GM12874 (cell line): ENCODE data around the gene GNAS-AS1.

ENCODE experiments used
- TF ChIP-seq, protein P1 (sequence below): IDR thresholded peaks from 2 replicates; pipeline ENCODE4 v1.5.1; 2011; ENCODE audit warnings: low read depth, mild to moderate bottlenecking, control low read depth, low read length, moderate library complexity; ENCODE audit not compliant: insufficient read depth

The GNAS-AS1 gene

DNA sequence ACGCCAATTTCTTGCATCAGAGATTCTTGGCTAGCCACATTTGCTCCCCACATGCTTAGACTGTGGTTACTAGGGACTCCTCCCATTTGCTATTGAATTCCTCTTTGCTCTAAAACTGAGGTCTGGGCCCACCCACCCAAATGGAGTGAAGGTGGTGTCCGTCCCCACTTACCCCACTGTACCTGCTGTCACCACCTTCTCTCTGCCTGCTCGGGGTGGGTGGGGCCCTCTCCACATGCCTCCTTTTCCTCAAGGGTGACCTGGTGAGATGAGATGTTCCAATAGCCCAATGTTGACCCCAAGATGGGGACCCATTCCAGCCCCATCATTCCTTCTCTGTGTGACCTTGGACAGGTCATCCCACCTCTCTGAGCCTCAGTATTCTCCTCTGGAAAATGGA is 74.6 kb downstream of the GNAS-AS1 start:
- TF ChIP-seq, protein P1, sequence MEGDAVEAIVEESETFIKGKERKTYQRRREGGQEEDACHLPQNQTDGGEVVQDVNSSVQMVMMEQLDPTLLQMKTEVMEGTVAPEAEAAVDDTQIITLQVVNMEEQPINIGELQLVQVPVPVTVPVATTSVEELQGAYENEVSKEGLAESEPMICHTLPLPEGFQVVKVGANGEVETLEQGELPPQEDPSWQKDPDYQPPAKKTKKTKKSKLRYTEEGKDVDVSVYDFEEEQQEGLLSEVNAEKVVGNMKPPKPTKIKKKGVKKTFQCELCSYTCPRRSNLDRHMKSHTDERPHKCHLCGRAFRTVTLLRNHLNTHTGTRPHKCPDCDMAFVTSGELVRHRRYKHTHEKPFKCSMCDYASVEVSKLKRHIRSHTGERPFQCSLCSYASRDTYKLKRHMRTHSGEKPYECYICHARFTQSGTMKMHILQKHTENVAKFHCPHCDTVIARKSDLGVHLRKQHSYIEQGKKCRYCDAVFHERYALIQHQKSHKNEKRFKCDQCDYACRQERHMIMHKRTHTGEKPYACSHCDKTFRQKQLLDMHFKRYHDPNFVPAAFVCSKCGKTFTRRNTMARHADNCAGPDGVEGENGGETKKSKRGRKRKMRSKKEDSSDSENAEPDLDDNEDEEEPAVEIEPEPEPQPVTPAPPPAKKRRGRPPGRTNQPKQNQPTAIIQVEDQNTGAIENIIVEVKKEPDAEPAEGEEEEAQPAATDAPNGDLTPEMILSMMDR = no peak

DNA sequence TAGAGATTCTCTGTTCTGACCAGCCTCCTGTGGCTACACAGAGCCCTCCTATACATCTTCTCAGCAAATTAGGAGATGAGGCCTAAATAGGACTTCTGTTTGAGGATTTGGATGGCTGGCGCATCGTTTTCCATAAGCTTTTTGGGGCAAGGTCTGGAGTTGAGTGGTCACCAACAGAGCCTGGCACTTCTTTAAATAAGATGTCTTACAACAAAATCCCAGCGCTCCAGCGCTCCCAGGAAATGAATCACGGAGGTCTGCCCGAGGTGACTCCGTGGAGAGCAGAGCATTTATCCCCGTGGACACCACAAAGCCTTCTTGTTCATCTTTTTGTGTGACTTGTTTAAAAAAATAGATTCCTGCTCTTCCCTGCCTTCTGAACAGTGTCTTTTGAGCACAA is 75.3 kb downstream of the GNAS-AS1 start:
- TF ChIP-seq, protein P1 = no peak

DNA sequence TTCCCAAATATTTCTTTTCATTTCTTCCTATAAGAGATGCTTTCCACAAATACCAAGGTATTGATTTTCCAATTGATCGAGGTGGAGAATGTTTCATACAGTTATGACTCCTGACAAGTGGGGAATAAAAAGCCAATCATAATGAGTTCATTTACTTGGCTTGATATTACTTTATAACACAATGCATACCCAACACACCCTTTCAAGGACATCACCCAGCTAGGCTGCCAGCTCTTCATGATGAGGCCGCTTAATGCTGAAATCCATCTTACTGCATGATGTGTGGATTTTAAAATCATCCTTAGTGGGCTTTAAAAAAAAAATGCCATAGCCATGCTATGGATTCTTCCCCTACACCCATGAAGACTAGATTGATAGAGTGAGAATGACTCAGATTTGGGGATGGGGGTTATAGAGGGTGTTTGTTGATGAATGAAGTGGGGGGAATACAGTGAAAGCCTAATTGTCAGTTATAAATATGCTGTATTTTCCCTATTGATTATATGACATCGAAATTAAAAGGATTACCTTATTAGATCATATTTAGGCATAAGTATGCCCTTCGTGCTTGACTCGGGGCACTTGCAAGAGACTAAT is 75.9 kb downstream of the GNAS-AS1 start:
- TF ChIP-seq, protein P1 = no peak

DNA sequence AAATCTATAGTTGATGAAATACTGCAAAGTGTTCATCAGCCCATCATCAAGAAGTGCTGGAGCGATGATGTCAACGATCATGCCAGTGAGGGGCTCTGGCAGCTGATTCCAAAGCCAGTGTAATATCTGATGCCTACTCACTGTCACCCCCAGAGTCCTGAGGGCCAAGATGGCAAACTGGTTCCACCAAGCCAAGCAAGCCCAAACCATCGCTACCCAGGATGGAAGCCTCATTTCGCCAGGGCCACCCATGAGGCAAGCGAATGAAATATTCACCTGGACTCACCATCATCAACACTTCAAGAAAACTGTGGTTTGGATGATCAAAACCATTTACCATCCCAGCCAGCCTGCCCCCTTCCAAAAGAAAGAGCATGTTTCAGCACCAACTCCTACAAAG is 76.5 kb downstream of the GNAS-AS1 start:
- TF ChIP-seq, protein P1 = no peak

DNA sequence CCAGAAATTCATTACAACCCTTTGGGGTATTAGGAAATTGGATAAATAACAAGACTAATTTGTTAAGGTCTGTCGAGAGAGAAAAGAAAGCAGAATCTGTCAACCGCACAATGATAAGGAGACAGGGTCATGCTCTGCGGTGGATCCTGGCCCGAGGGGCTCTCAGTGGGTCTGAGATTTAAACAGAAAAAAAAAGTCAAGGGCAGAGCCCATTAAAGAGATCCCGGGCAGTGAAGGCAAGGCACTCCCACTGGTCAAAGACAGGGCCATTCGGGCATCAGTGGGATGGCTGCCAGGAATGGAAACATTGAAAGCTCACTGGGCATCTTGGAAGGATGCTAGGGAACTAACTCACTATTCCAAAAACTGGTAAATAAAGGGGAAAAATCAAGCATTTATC is 77.9 kb downstream of the GNAS-AS1 start:
- TF ChIP-seq, protein P1 = no peak
